SK-N-MC (cell line): ENCODE data around the gene PNPLA3.

Experiments used
- EZH2 ChIP-seq: fragments of 200-600 bp; sonication (generic); IDR thresholded peaks from one replicate; pipeline ENCODE4 v1.6.1; 2017; ENCODE audit warnings: antibody characterized with exemption
- POLR2AphosphoS5 ChIP-seq: IDR thresholded peaks from 2 replicates; pipeline ENCODE4 v1.6.1; 2012; ENCODE audit warnings: mild to moderate bottlenecking, low read depth, low read length, borderline replicate concordance

DNA sequence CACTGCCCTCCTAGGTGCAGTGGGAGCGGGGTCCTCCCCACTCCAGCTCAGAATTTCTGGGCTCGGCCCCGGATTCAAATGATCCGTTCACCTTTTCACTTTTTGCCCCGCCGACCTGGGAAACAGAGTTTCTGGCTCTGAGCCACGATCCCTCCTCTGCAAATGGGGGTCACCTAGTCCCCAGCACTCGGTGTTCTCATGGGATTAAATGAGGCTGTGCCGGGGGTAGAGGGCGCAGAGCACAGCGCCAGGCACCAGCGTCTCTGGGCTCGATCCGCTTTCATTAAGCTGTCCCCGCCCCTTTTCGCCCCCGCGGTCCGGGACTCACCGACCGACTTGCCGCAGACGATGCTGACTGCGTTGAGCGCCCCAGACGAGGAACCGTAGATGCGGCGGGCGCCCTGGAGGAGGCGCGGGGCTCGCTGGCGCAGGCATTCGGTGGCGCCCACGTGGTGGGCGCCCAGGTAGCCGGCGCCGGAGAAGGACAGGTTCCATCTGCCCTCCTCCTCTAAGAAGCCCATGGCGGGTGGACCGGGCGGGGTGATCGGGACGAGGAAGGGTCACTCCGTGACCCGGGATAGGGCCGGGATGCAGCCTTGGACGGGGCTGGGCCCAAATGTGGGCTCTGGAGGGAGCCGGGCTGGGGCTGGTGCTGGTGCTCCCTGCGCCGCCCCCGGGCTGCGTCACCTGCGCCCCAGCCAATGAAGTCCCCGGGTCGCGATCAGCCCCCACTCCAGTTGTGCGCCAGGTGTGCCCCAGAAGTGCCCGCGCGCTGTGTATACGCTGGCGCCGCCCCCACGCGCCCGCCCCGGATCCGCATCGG lies 32.0 kb upstream of the PNPLA3 start, which contains the start of gene PNPLA5:
- TF ChIP-seq EZH2 (no peak), POLR2AphosphoS5 (no peak)
